Activated T-cell treated with anti-CD3 and anti-CD28 coated beads, Interleukin-2, amount 50 U/mL, for 24 hours (primary cell): ENCODE results near the gene DIAPH1.
A peak's percentile ranks its signal among the peaks of the same experiment; 100 is the strongest.
"Not testable (repeated sequence)": the region's sequence is repeated elsewhere in the genome, so short reads cannot be mapped to it uniquely, and the experiment has no call there.

Experiments
- DNase-seq: peaks from one replicate; pipeline ENCODE4 v3.0.0-alpha.2; 2020
- H3K27ac Mint-ChIP-seq: 2 replicates; pipeline ENCODE4 v1.8.0; 2020; ENCODE audit warnings: mild to moderate bottlenecking, mixed read lengths
- H3K27me3 Mint-ChIP-seq: 2 replicates; pipeline ENCODE4 v1.8.0; 2020; ENCODE audit warnings: mixed read lengths
- H3K36me3 Mint-ChIP-seq: 2 replicates; pipeline ENCODE4 v1.8.0; 2020; ENCODE audit warnings: low read depth, mixed read lengths
- H3K4me1 Mint-ChIP-seq: 2 replicates; pipeline ENCODE4 v1.8.0; 2020; ENCODE audit warnings: low read depth, mixed read lengths
- H3K4me3 Mint-ChIP-seq: 2 replicates; pipeline ENCODE4 v1.8.0; 2020; ENCODE audit warnings: mild to moderate bottlenecking, moderate library complexity, mixed read lengths
- H3K9me3 Mint-ChIP-seq: 2 replicates; pipeline ENCODE4 v1.8.0; 2020; ENCODE audit warnings: mixed read lengths

DIAPH1 gene

GRCh38 chr5:141634720-141635119, 15.9 kb upstream of the DIAPH1 start:
- Mint-ChIP-seq H3K27ac (peak overlapping the region; percentile 41), H3K4me3 (peak overlapping the region; percentile 93), H3K9me3 (no peaks in the 10 kb centered on the region), H3K4me1 (peaks cover 46% of the 10 kb centered on the region), H3K27me3 (no peaks in the 10 kb centered on the region), H3K36me3 (peaks cover 84% of the 10 kb centered on the region)
- DNase-seq, result no peak

- Mint-ChIP-seq H3K27ac (peak overlapping the region; percentile 27), H3K9me3 (no peaks in the 10 kb centered on the region), H3K36me3 (peaks cover 84% of the 10 kb centered on the region), H3K27me3 (no peaks in the 10 kb centered on the region), H3K4me3 (peak overlapping the region; percentile 6), H3K4me1 (peaks cover 43% of the 10 kb centered on the region)
- DNase-seq, result no peak
Measured at GRCh38 chr5:141633871-141634561, 15.2 kb upstream of the DIAPH1 start.

GRCh38 chr5:141632650-141633049, 13.8 kb upstream of the DIAPH1 start:
- H3K4me3 Mint-ChIP-seq, result no peak overlapping the region
- no peak overlapping the region for H3K27ac Mint-ChIP-seq
- peaks cover 85% of the 10 kb centered on the region for H3K36me3 Mint-ChIP-seq
- peaks cover 34% of the 10 kb centered on the region for H3K4me1 Mint-ChIP-seq
- no peaks in the 10 kb centered on the region for H3K27me3 Mint-ChIP-seq
- no peak for DNase-seq
- H3K9me3 Mint-ChIP-seq, result no peaks in the 10 kb centered on the region

GRCh38 chr5:141630570-141631140, 11.9 kb upstream of the DIAPH1 start:
- Mint-ChIP-seq H3K4me3 (no peak overlapping the region), H3K27me3 (no peaks in the 10 kb centered on the region), H3K27ac (no peak overlapping the region), H3K4me1 (peaks cover 28% of the 10 kb centered on the region), H3K36me3 (peaks cover 91% of the 10 kb centered on the region), H3K9me3 (no peaks in the 10 kb centered on the region)
- DNase-seq, result no peak

- DNase-seq, result no peak
- H3K27me3 Mint-ChIP-seq, result no peaks in the 10 kb centered on the region
- peak overlapping the region; percentile 41 for H3K27ac Mint-ChIP-seq
- H3K4me1 Mint-ChIP-seq, result peaks cover 16% of the 10 kb centered on the region
- no peaks in the 10 kb centered on the region for H3K9me3 Mint-ChIP-seq
- no peak overlapping the region for H3K4me3 Mint-ChIP-seq
- H3K36me3 Mint-ChIP-seq, result peaks cover 95% of the 10 kb centered on the region
Measured at GRCh38 chr5:141628175-141628788, 9.5 kb upstream of the DIAPH1 start.

GRCh38 chr5:141623611-141624010, 4.8 kb upstream of the DIAPH1 start:
- H3K27ac Mint-ChIP-seq, result peak overlapping the region; percentile 88
- peaks cover 93% of the 10 kb centered on the region for H3K36me3 Mint-ChIP-seq
- no peaks in the 10 kb centered on the region for H3K9me3 Mint-ChIP-seq
- no peak overlapping the region for H3K4me3 Mint-ChIP-seq
- H3K4me1 Mint-ChIP-seq, result peaks cover 35% of the 10 kb centered on the region
- DNase-seq, result no peak
- H3K27me3 Mint-ChIP-seq, result no peaks in the 10 kb centered on the region

GRCh38 chr5:141623186-141623585, 4.4 kb upstream of the DIAPH1 start:
- Mint-ChIP-seq H3K36me3 (peaks cover 92% of the 10 kb centered on the region), H3K27ac (peak overlapping the region; percentile 88), H3K4me1 (peaks cover 35% of the 10 kb centered on the region), H3K9me3 (no peaks in the 10 kb centered on the region), H3K27me3 (no peaks in the 10 kb centered on the region), H3K4me3 (no peak overlapping the region)
- DNase-seq, result no peak

- Mint-ChIP-seq H3K27ac (peak overlapping the region; percentile 97), H3K4me3 (peak overlapping the region; percentile 91), H3K9me3 (no peaks in the 10 kb centered on the region), H3K27me3 (no peaks in the 10 kb centered on the region), H3K4me1 (peaks cover 63% of the 10 kb centered on the region), H3K36me3 (peaks cover 85% of the 10 kb centered on the region)
- peak; percentile 75 for DNase-seq
Measured at GRCh38 chr5:141618030-141618803, 583 bp downstream of the DIAPH1 start.

- no peak for DNase-seq
- Mint-ChIP-seq H3K4me3 (peak overlapping the region; percentile 91), H3K9me3 (no peaks in the 10 kb centered on the region), H3K27me3 (no peaks in the 10 kb centered on the region), H3K27ac (peak overlapping the region; percentile 97), H3K4me1 (peaks cover 63% of the 10 kb centered on the region), H3K36me3 (peaks cover 85% of the 10 kb centered on the region)
Measured at GRCh38 chr5:141617682-141618029, 1.1 kb downstream of the DIAPH1 start.

- H3K4me1 Mint-ChIP-seq, result peaks cover 66% of the 10 kb centered on the region
- H3K9me3 Mint-ChIP-seq, result no peaks in the 10 kb centered on the region
- H3K27ac Mint-ChIP-seq, result peak overlapping the region; percentile 97
- peak overlapping the region; percentile 91 for H3K4me3 Mint-ChIP-seq
- peaks cover 84% of the 10 kb centered on the region for H3K36me3 Mint-ChIP-seq
- DNase-seq, result no peak
- H3K27me3 Mint-ChIP-seq, result no peaks in the 10 kb centered on the region
Measured at GRCh38 chr5:141617128-141617527, 1.7 kb downstream of the DIAPH1 start.

GRCh38 chr5:141615991-141616720, 2.6 kb downstream of the DIAPH1 start:
- H3K4me1 Mint-ChIP-seq, result peaks cover 69% of the 10 kb centered on the region
- H3K9me3 Mint-ChIP-seq, result no peaks in the 10 kb centered on the region
- no peak for DNase-seq
- H3K36me3 Mint-ChIP-seq, result peaks cover 82% of the 10 kb centered on the region
- no peaks in the 10 kb centered on the region for H3K27me3 Mint-ChIP-seq
- peak overlapping the region; percentile 91 for H3K4me3 Mint-ChIP-seq
- peak overlapping the region; percentile 97 for H3K27ac Mint-ChIP-seq

GRCh38 chr5:141613344-141613743, 5.5 kb downstream of the DIAPH1 start:
- Mint-ChIP-seq H3K4me1 (peaks cover 78% of the 10 kb centered on the region), H3K4me3 (no peak overlapping the region), H3K9me3 (no peaks in the 10 kb centered on the region), H3K36me3 (peaks cover 83% of the 10 kb centered on the region), H3K27me3 (no peaks in the 10 kb centered on the region), H3K27ac (peak overlapping the region; percentile 69)
- DNase-seq, result no peak

- peaks cover 74% of the 10 kb centered on the region for H3K36me3 Mint-ChIP-seq
- no peak for DNase-seq
- H3K4me1 Mint-ChIP-seq, result peaks cover 86% of the 10 kb centered on the region
- peak overlapping the region; percentile 96 for H3K27ac Mint-ChIP-seq
- H3K4me3 Mint-ChIP-seq, result no peak overlapping the region
- no peaks in the 10 kb centered on the region for H3K9me3 Mint-ChIP-seq
- no peaks in the 10 kb centered on the region for H3K27me3 Mint-ChIP-seq
Measured at GRCh38 chr5:141611289-141611688, 7.5 kb downstream of the DIAPH1 start.

- Mint-ChIP-seq H3K27ac (peak overlapping the region; percentile 96), H3K4me1 (peaks cover 88% of the 10 kb centered on the region), H3K36me3 (peaks cover 71% of the 10 kb centered on the region)
- not testable (repeated sequence) for H3K9me3 Mint-ChIP-seq, H3K4me3 Mint-ChIP-seq, H3K27me3 Mint-ChIP-seq, DNase-seq
Measured at GRCh38 chr5:141609921-141610320, 8.9 kb downstream of the DIAPH1 start.
